GM12873 (cell line): ENCODE data around the gene PIP4K2B.

Experiments used
- CTCF ChIP-seq: IDR thresholded peaks from 2 replicates; pipeline ENCODE4 v1.5.1; 2012; ENCODE audit warnings: low read depth, mild to moderate bottlenecking, moderate library complexity, low read length, control low read depth; ENCODE audit not compliant: insufficient read depth; ENCODE audit errors: missing control alignments

PIP4K2B gene

GRCh38 chr17:38735161-38735997, 64.0 kb downstream of the PIP4K2B start:
- TF ChIP-seq CTCF = peak; percentile 97

- peak; percentile 51 for TF ChIP-seq CTCF
Measured at GRCh38 chr17:38733982-38734973, 65.1 kb downstream of the PIP4K2B start.

DNA sequence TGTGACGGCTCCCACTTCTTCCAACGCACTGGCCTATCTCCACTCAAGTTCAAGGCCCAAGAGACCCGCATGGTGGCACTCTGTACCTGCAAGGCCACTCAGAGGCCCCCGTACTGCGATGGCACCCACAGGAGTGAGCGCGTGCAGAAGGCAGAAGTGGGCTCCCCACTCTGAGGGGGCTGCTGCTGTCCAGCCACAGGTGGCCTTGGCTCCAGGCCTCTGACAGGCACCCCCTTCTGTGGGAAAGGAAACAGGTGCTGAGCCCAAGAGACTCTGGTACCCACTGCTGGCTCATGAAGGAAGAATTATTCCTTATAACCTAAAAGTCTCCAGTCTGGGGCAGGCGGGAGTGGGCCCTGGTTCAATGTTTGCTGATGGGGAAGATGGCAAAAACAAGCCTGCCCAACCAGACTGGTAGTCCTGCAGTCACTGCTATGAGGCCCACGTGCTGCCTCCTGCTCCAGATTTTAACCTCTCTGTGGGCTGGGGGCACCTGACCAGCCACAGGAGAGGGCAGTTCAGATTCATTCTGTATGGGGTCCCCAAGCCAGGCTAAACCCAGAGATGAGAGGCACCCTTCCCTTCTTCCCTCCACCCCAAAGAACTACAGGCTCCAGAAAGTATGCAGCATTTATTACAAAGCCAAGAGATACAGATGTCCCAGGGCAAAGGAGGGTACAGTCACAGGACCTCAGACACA, 65.9 kb downstream of the PIP4K2B start:
- no peak for TF ChIP-seq CTCF

GRCh38 chr17:38732376-38733281, 66.7 kb downstream of the PIP4K2B start:
- TF ChIP-seq CTCF = no peak

- TF ChIP-seq CTCF = no peak
Measured at GRCh38 chr17:38731526-38732294, 67.6 kb downstream of the PIP4K2B start.
